ENCODE data around the gene CD68. TPM values are rescaled to one million over a fixed set of nuclear protein-coding genes. Genes with fewer than 3 reads are reported as not detected.

Gene CD68
- total RNA-seq, 1 experiment from 2014 or later: 51.6 TPM

GRCh38 chr17:7575959-7576358 lies 3.5 kb upstream of the CD68 start:
- CTCF ChIA-PET: no interaction called here
- ATAC-seq: no peak
- H3K27me3 ChIP-seq (ENCODE audit: control insufficient read depth, insufficient read depth, low read length): no peaks in the 10 kb centered on the region
- peak overlapping the region; percentile 35; the same call in 1 of the 2 replicates for H3K27ac ChIP-seq (ENCODE audit: low read length)
- peaks cover 65% of the 10 kb centered on the region for H3K4me1 ChIP-seq (ENCODE audit: control insufficient read depth, insufficient read depth, low read length)
- in situ Hi-C loops (cut with HindIII; ENCODE audit: low pct_unique_long_range_greater_than_20kb, low sequenced_read_pairs): no loop called here
- H3K36me3 ChIP-seq (ENCODE audit: control insufficient read depth, insufficient read depth, low read length): peaks cover 29% of the 10 kb centered on the region
- no peaks in the 10 kb centered on the region for H3K9me3 ChIP-seq (ENCODE audit: control insufficient read depth, insufficient read depth, low read depth, low read length)
- intact Hi-C loops (cut with micrococcal nuclease; ENCODE audit: unreplicated experiment): no loop called here
- H3K4me3 ChIP-seq (ENCODE audit: low read depth in 2 of 2, low read length in 2 of 2): no peak overlapping the region
- no TSS peak for BruUV-seq (replicated peaks)
- TF ChIP-seq POLR2AphosphoS5 (IDR thresholded peaks at IDR 0.05; ENCODE audit: low read depth, low read length) (peak; percentile 32; the same call in 1 of the 2 replicates), SIN3A (IDR thresholded peaks at IDR 0.05; ENCODE audit: borderline replicate concordance, insufficient read depth, low read depth, low read length) (no peak)
- POLR2A ChIA-PET: no interaction called here
- DNase-seq (ENCODE audit: low read depth, low spot score): no peak

GRCh38 chr17:7576432-7576937 lies 3.0 kb upstream of the CD68 start:
- peaks cover 63% of the 10 kb centered on the region for H3K4me1 ChIP-seq (ENCODE audit: control insufficient read depth, insufficient read depth, low read length)
- POLR2A ChIA-PET: interaction anchor here (0.6 kb wide), 1 partner anchor 131 kb away, joined by 9 read pairs; no protein-coding TSS in a partner anchor

More at GRCh38 chr17:7576432-7576937, 3.0 kb upstream of the CD68 start:
- DNase-seq (ENCODE audit: low read depth, low spot score): no peak
- no TSS peak for BruUV-seq (replicated peaks)
- no peaks in the 10 kb centered on the region for H3K27me3 ChIP-seq (ENCODE audit: control insufficient read depth, insufficient read depth, low read length)
- TF ChIP-seq REST (IDR thresholded peaks at IDR 0.05; ENCODE audit: insufficient read depth in 1 of 2, low read depth in 2 of 2, low read length in 1 of 2): no peak
- TF ChIP-seq CTCF (IDR thresholded peaks at IDR 0.05): no peak
- no peak for TF ChIP-seq TCF7L2 (IDR thresholded peaks at IDR 0.05; ENCODE audit: low read depth, low read length)
- TF ChIP-seq POLR2AphosphoS5 (IDR thresholded peaks at IDR 0.05; ENCODE audit: low read depth, low read length): peak; percentile 18; the same call in 1 of the 2 replicates
- TF ChIP-seq SIN3A (IDR thresholded peaks at IDR 0.05; ENCODE audit: borderline replicate concordance, insufficient read depth, low read depth, low read length): no peak
- CTCF ChIA-PET: no interaction called here
- H3K36me3 ChIP-seq (ENCODE audit: control insufficient read depth, insufficient read depth, low read length): peaks cover 26% of the 10 kb centered on the region
- in situ Hi-C loops (cut with HindIII; ENCODE audit: low pct_unique_long_range_greater_than_20kb, low sequenced_read_pairs) (no loop called here), intact Hi-C loops (cut with micrococcal nuclease; ENCODE audit: unreplicated experiment) (no loop called here)
- no peak for ATAC-seq
- H3K27ac ChIP-seq (ENCODE audit: low read length): peak overlapping the region; percentile 35
- H3K9me3 ChIP-seq (ENCODE audit: control insufficient read depth, insufficient read depth, low read depth, low read length): no peaks in the 10 kb centered on the region
- H3K4me3 ChIP-seq (ENCODE audit: low read depth in 2 of 2, low read length in 2 of 2): no peak overlapping the region

All from Panc1 (cell line).